Measurements from ENCODE around the gene ANKFN1. TPM values are rescaled to one million over a fixed set of nuclear protein-coding genes. Genes with fewer than 3 reads are reported as not detected.

The ANKFN1 gene
- total RNA-seq, 6 experiments from 2014 or later, result 0.07 to 0.81 (median 0.45) TPM

DNA sequence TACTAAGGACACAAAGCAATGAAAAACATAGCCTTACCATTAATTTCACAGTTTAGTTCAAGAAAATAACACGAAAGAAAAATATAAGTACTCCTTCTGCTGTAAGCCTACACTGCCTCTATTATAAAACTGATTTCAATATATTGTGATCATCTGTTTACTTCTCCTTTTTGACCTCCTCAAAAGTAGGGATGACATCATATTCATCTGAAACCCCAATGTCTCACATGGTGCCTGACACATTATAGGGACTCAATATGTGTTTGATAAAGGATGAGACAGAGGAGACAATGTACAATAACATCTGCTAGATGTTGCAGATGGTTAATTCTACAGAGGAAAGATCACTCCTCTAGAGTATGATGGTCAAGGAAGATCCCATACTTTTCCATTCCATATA lies 321.8 kb downstream of the ANKFN1 start:
- no peak for DNase-seq
- Mint-ChIP-seq H3K27me3 (ENCODE audit: insufficient read depth) (peaks cover 1% of the 10 kb centered on the region; the same call in 1 of the 2 replicates), H3K4me1 (ENCODE audit: low read depth) (peaks cover 14% of the 10 kb centered on the region), H3K36me3 (ENCODE audit: low read depth) (peaks cover 10% of the 10 kb centered on the region; the same call in 1 of the 2 replicates), H3K27ac (no peak overlapping the region), H3K4me3 (no peak overlapping the region), H3K9me3 (no peaks in the 10 kb centered on the region; the same call in 1 of the 2 replicates)
- TF ChIP-seq, protein P1, sequence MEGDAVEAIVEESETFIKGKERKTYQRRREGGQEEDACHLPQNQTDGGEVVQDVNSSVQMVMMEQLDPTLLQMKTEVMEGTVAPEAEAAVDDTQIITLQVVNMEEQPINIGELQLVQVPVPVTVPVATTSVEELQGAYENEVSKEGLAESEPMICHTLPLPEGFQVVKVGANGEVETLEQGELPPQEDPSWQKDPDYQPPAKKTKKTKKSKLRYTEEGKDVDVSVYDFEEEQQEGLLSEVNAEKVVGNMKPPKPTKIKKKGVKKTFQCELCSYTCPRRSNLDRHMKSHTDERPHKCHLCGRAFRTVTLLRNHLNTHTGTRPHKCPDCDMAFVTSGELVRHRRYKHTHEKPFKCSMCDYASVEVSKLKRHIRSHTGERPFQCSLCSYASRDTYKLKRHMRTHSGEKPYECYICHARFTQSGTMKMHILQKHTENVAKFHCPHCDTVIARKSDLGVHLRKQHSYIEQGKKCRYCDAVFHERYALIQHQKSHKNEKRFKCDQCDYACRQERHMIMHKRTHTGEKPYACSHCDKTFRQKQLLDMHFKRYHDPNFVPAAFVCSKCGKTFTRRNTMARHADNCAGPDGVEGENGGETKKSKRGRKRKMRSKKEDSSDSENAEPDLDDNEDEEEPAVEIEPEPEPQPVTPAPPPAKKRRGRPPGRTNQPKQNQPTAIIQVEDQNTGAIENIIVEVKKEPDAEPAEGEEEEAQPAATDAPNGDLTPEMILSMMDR (IDR thresholded peaks at IDR 0.05), result no peak

DNA sequence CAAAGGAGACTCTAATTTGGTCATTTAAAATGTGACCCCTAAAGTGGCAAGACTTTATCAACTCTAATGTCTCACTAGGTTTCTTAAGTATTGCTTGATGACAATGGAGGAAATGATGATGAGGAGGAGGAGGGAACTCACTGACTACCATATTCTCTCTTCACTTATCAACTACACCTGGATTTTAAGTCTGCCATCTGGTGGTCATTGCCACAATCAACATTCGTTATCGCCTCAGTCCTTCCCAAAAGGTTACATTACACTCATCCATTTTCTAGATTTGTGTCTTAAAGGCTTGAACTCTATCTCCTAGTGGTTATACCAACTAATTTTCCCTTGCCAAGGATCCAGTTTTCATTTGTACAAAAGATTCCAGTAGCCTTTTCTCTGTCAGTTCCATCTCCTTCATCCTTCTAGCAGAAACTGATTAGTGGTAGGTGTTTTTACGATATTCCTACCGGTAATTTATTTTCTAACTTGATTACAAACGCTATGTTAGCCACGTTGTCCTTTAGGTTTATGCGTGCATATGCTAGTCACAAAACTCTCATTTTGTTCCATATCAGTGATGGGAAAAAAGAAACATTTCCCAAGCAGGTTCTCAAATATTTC lies 325.7 kb downstream of the ANKFN1 start:
- TF ChIP-seq, protein P1 (IDR thresholded peaks at IDR 0.05), result peak; percentile 86
- peaks cover 19% of the 10 kb centered on the region for H3K4me1 Mint-ChIP-seq (ENCODE audit: low read depth)
- H3K4me3 Mint-ChIP-seq, result no peak overlapping the region
- no peaks in the 10 kb centered on the region for H3K9me3 Mint-ChIP-seq
- no peaks in the 10 kb centered on the region for H3K36me3 Mint-ChIP-seq (ENCODE audit: low read depth)
- H3K27me3 Mint-ChIP-seq (ENCODE audit: insufficient read depth), result no peaks in the 10 kb centered on the region
- peak; percentile 20 for DNase-seq
- H3K27ac Mint-ChIP-seq, result no peak overlapping the region

DNA sequence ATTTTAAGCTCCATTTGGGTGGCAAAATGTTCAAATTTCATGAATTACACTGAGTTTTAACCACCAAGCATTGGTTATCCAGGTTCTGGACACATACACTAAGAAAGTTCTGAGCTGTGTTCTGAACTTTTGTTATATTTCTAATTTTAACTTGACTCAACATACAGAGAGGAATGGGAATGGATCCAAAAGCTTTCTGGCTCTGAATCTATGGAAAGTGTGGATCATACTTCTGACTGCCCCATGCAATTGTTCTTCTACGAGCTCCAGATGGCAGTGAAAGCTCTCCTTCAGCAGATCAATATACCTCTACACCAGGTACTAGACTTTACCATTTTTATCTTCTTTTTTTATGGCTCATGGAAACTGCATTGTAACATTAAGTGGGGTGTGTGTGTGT lies 327.2 kb downstream of the ANKFN1 start:
- no peaks in the 10 kb centered on the region for H3K36me3 Mint-ChIP-seq (ENCODE audit: low read depth)

DNA sequence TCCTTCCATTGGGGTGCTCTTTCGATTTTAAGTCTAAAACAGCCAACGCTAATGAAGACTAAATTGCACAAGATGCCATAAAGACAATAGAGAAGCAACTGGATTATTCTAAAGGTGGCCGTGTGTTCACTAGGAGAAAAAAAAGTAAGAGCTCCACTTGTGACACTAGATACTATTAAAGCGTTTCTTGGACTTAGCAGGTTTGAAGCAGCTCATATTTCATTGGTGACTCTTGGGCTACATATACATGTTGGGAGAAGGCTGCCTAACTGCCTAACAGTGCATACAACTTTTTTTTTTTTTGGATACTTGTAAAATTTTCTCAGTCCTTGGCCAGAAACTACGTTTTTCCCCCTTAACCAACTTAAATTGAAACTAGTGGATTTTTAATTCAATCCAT lies 328.4 kb downstream of the ANKFN1 start:
- Mint-ChIP-seq H3K4me1 (ENCODE audit: low read depth) (peaks cover 19% of the 10 kb centered on the region), H3K36me3 (ENCODE audit: low read depth) (no peaks in the 10 kb centered on the region), H3K27ac (no peak overlapping the region), H3K27me3 (ENCODE audit: insufficient read depth) (no peaks in the 10 kb centered on the region), H3K9me3 (no peaks in the 10 kb centered on the region), H3K4me3 (no peak overlapping the region)
- TF ChIP-seq, protein P1 (IDR thresholded peaks at IDR 0.05), result no peak
- DNase-seq, result no peak

More for the DNA sequence above, 327.2 kb downstream of the ANKFN1 start:
- Mint-ChIP-seq H3K4me1 (ENCODE audit: low read depth) (peaks cover 19% of the 10 kb centered on the region), H3K4me3 (no peak overlapping the region), H3K27me3 (ENCODE audit: insufficient read depth) (no peaks in the 10 kb centered on the region), H3K9me3 (no peaks in the 10 kb centered on the region), H3K27ac (no peak overlapping the region)
- TF ChIP-seq, protein P1 (IDR thresholded peaks at IDR 0.05), result no peak
- DNase-seq, result no peak

DNA sequence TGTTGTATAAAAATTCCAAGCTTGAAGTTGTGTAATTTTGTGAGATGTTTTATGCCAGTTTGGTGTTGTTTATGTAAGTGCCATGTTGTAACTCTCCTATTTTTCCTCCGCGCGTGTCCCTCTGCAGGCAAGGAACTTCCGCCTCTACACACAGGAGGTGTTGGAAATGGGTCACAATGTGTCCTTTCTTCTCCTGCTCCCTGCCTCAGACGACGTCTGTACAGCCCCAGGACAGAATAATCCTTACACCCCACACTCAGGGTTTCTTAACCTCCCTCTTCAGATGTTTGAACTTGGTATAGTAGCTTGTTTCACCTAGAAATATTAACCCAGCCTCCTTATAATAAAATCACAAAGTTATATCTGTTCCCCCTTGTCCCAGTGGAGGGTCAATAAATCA lies 329.0 kb downstream of the ANKFN1 start:
- H3K36me3 Mint-ChIP-seq (ENCODE audit: low read depth), result no peaks in the 10 kb centered on the region
- H3K27me3 Mint-ChIP-seq (ENCODE audit: insufficient read depth), result no peaks in the 10 kb centered on the region
- H3K9me3 Mint-ChIP-seq, result no peaks in the 10 kb centered on the region
- H3K4me1 Mint-ChIP-seq (ENCODE audit: low read depth), result peaks cover 19% of the 10 kb centered on the region
- TF ChIP-seq, protein P1 (IDR thresholded peaks at IDR 0.05), result no peak
- H3K27ac Mint-ChIP-seq, result no peak overlapping the region
- DNase-seq, result no peak
- no peak overlapping the region for H3K4me3 Mint-ChIP-seq

Measured in HFFc6 (cell line).